ENCODE measurements around the gene CX3CL1.

Gene CX3CL1

DNA sequence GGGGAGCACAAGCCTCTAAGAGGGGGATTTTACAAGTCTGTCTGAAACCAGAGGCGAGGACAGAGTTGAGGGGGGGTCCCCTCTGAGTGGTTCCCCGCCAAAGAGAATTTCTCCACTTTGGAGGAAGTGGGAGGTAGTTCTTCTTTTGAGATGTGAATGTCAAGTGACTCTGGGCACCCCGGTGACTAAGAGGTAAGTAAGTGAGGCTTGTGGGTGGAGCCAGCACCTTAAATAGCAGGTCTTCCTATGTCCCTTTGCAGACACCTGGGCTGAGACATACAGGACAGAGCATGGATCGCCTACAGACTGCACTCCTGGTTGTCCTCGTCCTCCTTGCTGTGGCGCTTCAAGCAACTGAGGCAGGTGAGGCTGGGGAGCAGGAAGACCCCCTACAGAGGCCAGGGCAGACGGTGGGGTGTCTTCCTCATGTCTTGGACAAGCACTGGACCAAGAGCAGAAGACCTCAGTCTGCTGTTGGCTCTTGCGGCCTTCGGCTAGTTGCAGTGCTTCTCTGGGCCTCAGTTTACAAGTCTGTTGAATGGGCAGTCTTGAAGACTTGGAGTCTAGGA is 13.7 kb upstream of the CX3CL1 start, which contains the start of gene CCL22:
CCL22 (plus strand) TSS at position 257 of the 569 bp plus-strand sequence; CDS start at position 291, 34 bp downstream.
- no peak for TF ChIP-seq EZH2phosphoT487 (IDR thresholded peaks at IDR 0.05; ENCODE audit: borderline replicate concordance)
- no peak for TF ChIP-seq CTCF (conservative IDR thresholded peaks at IDR 0.05; ENCODE audit: low read length)
- Histone ChIP-seq H3K9ac (ENCODE audit: low read depth, low read length, poor library complexity, severe bottlenecking) (no peak within 1 kb of the TSS), H3F3A (ENCODE audit: low read depth) (no peaks in the 10 kb centered on the region), H3K4me1 (ENCODE audit: insufficient read depth, low read length, poor library complexity, severe bottlenecking) (no peaks in the 10 kb centered on the region), H3K9me2 (replicated peaks; ENCODE audit: low read depth, low read length) (no peaks in the 10 kb centered on the region), H3K79me2 (ENCODE audit: insufficient read depth, low read length) (no peaks in the 10 kb centered on the region), H4K20me1 (ENCODE audit: insufficient read depth, low read length, poor library complexity, severe bottlenecking) (no peaks in the 10 kb centered on the region), H2AFZ (ENCODE audit: low read length) (no peak within 1 kb of the TSS), H3K4me2 (ENCODE audit: low read depth, low read length, poor library complexity, severe bottlenecking) (no peak within 1 kb of the TSS), H3K27me3 (ENCODE audit: insufficient read depth, low read length, poor library complexity, severe bottlenecking) (no peaks in the 10 kb centered on the region), H3K36me3 (ENCODE audit: insufficient read depth, low read length) (no peaks in the 10 kb centered on the region), H3K4me3 (ENCODE audit: low read length, poor library complexity, severe bottlenecking) (no peak within 1 kb of the TSS), H3K9me3 (ENCODE audit: insufficient read depth, low read depth, low read length) (no peaks in the 10 kb centered on the region)

GRCh38 chr16:57360321-57360935 is 11.9 kb upstream of the CX3CL1 start:
- no peaks in the 10 kb centered on the region for H3K79me2 ChIP-seq (ENCODE audit: insufficient read depth, low read length)
- H3K9ac ChIP-seq (ENCODE audit: low read depth, low read length, poor library complexity, severe bottlenecking), result no peak overlapping the region
- no peaks in the 10 kb centered on the region for H3K4me1 ChIP-seq (ENCODE audit: insufficient read depth, low read length, poor library complexity, severe bottlenecking)
- H3K4me3 ChIP-seq (ENCODE audit: low read length, poor library complexity, severe bottlenecking), result no peak overlapping the region
- no peaks in the 10 kb centered on the region for H3K9me3 ChIP-seq (ENCODE audit: insufficient read depth, low read depth, low read length)
- no peak overlapping the region for H3K4me2 ChIP-seq (ENCODE audit: low read depth, low read length, poor library complexity, severe bottlenecking)
- H2AFZ ChIP-seq (ENCODE audit: low read length), result no peak overlapping the region
- no peak for TF ChIP-seq CTCF (conservative IDR thresholded peaks at IDR 0.05; ENCODE audit: low read length)
- TF ChIP-seq EZH2phosphoT487 (IDR thresholded peaks at IDR 0.05; ENCODE audit: borderline replicate concordance), result no peak
- H4K20me1 ChIP-seq (ENCODE audit: insufficient read depth, low read length, poor library complexity, severe bottlenecking), result no peaks in the 10 kb centered on the region
- H3K9me2 ChIP-seq (replicated peaks; ENCODE audit: low read depth, low read length), result no peaks in the 10 kb centered on the region
- H3K36me3 ChIP-seq (ENCODE audit: insufficient read depth, low read length), result no peaks in the 10 kb centered on the region
- H3F3A ChIP-seq (ENCODE audit: low read depth), result no peaks in the 10 kb centered on the region
- H3K27me3 ChIP-seq (ENCODE audit: insufficient read depth, low read length, poor library complexity, severe bottlenecking), result no peaks in the 10 kb centered on the region

DNA sequence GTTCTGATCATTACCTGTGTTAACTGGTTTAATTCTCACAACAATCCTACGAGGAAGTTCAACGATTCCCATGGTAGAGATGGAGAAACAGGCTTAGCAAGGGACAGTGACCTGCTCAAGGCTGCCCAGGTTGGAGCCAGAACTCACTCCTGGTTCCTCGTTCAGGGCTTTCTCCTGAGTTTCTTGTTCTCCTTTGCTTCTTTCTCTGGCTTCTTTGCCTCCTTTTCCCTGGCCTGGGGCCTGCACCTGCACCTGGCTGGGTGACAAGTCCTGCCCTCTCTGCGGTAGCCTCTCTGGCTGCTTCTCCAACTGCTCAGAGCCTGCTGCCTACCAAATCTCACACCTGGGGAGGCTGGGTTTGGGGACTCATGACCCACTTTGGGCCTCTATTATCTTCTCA is 10.9 kb upstream of the CX3CL1 start:
- Histone ChIP-seq H3K27me3 (ENCODE audit: insufficient read depth, low read length, poor library complexity, severe bottlenecking) (no peaks in the 10 kb centered on the region), H4K20me1 (ENCODE audit: insufficient read depth, low read length, poor library complexity, severe bottlenecking) (no peaks in the 10 kb centered on the region), H3K4me2 (ENCODE audit: low read depth, low read length, poor library complexity, severe bottlenecking) (no peak overlapping the region), H3K79me2 (ENCODE audit: insufficient read depth, low read length) (no peaks in the 10 kb centered on the region), H3K4me3 (ENCODE audit: low read length, poor library complexity, severe bottlenecking) (no peak overlapping the region), H3K9ac (ENCODE audit: low read depth, low read length, poor library complexity, severe bottlenecking) (no peak overlapping the region), H3K9me2 (replicated peaks; ENCODE audit: low read depth, low read length) (no peaks in the 10 kb centered on the region), H2AFZ (ENCODE audit: low read length) (no peak overlapping the region), H3K9me3 (ENCODE audit: insufficient read depth, low read depth, low read length) (no peaks in the 10 kb centered on the region), H3K4me1 (ENCODE audit: insufficient read depth, low read length, poor library complexity, severe bottlenecking) (peaks cover 4% of the 10 kb centered on the region), H3K36me3 (ENCODE audit: insufficient read depth, low read length) (no peaks in the 10 kb centered on the region), H3F3A (ENCODE audit: low read depth) (no peaks in the 10 kb centered on the region)
- TF ChIP-seq EZH2phosphoT487 (IDR thresholded peaks at IDR 0.05; ENCODE audit: borderline replicate concordance), result no peak
- no peak for TF ChIP-seq CTCF (conservative IDR thresholded peaks at IDR 0.05; ENCODE audit: low read length)

Data from Loucy (cell line).